Liver (tissue), 3 donors: ENCODE measurements around the gene LYSMD1.
"Not testable (repeated sequence)": the region's sequence is repeated elsewhere in the genome, so short reads cannot be mapped to it uniquely, and the experiment has no call there.

ENCODE experiments used
- EGR1 ChIP-seq, 2 donors: IDR thresholded peaks; 2 replicates each; pipeline ENCODE4 v1.6.1; 2016 to 2018; ENCODE audit warnings: antibody characterized with exemption in 2 of 2, low read depth in 2 of 2
- FOXA1 ChIP-seq: IDR thresholded peaks from 2 replicates; pipeline ENCODE4 v1.6.1; 2016; ENCODE audit warnings: antibody characterized with exemption
- GABPA ChIP-seq, 2 donors: IDR thresholded peaks in 1 of 2; conservative IDR thresholded peaks in 1 of 2; 2 replicates each; pipeline ENCODE4 v1.6.1; 2016; ENCODE audit warnings: antibody characterized with exemption in 2 of 2, mild to moderate bottlenecking in 1 of 2, moderate library complexity in 1 of 2
- JUND ChIP-seq, 2 donors: IDR thresholded peaks; 2 replicates each; pipeline ENCODE4 v1.6.1; 2016; ENCODE audit warnings: antibody characterized with exemption in 2 of 2
- RAD21 ChIP-seq, 2 donors: IDR thresholded peaks; 2 replicates each; pipeline ENCODE4 v1.6.1; 2016; ENCODE audit warnings: antibody characterized with exemption in 2 of 2, mild to moderate bottlenecking in 2 of 2
- RXRA ChIP-seq, 2 donors: IDR thresholded peaks; 2 replicates each; pipeline ENCODE4 v1.6.1; 2017 to 2018; ENCODE audit warnings: antibody characterized with exemption in 2 of 2, mild to moderate bottlenecking in 1 of 2
- SP1 ChIP-seq: IDR thresholded peaks from 2 replicates; pipeline ENCODE4 v1.6.1; 2018; ENCODE audit warnings: antibody characterized with exemption, mild to moderate bottlenecking
- TAF1 ChIP-seq: conservative IDR thresholded peaks from 2 replicates; pipeline ENCODE4 v1.6.1; 2016; ENCODE audit warnings: antibody characterized with exemption, mild to moderate bottlenecking
- YY1 ChIP-seq: IDR thresholded peaks from 2 replicates; pipeline ENCODE4 v1.6.1; 2016; ENCODE audit warnings: antibody characterized with exemption, mild to moderate bottlenecking
- TF ChIP-seq, protein P1 (sequence below): fragments of 150-350 bp; IDR thresholded peaks from 2 replicates; pipeline ENCODE4 v1.5.1; 2017; ENCODE audit warnings: improper control_type of control experiment, low read depth, low read length; ENCODE audit not compliant: missing input control
- TF ChIP-seq, protein P2 (sequence below): IDR thresholded peaks from 2 replicates; pipeline ENCODE4 v1.6.1; 2016; ENCODE audit warnings: antibody characterized with exemption
- TF ChIP-seq, protein P3 (sequence below): IDR thresholded peaks from 2 replicates; pipeline ENCODE4 v1.6.1; 2016; ENCODE audit warnings: antibody characterized with exemption, mild to moderate bottlenecking
- TF ChIP-seq, protein P4 (sequence below): IDR thresholded peaks from 2 replicates; pipeline ENCODE4 v1.6.1; 2016; ENCODE audit warnings: antibody characterized with exemption
- donor health status: healthy.
- donor health status: healthy.

DNA sequence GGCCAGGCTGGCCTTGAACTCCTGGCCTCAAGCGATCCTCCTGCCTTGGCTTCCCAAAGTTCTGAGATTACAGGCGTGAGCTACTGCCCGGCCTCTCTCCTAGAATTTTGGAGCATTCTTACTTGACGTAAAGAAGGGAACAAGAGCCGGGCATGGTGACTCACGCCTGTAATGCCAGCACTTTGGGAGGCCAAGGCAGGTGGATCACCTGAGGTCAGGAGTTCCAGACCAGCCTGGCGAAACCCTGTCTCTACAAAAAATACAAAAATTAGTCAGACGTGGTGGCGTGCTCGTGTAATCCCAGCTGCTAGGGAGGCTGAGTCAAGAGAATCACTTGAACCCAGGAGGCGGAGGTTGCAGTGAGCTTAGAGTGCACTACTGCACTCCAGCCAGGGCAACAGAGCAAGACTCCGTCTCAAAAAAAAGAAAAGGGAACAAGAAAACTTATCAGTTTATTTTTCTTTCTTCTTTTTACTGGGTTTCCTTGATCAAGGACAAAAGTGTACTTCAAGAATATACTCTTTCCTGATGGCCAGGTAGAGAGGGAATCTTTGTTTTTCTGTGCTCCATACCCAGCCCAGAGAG is 39.8 kb upstream of the LYSMD1 start:
- TF ChIP-seq, protein P1, sequence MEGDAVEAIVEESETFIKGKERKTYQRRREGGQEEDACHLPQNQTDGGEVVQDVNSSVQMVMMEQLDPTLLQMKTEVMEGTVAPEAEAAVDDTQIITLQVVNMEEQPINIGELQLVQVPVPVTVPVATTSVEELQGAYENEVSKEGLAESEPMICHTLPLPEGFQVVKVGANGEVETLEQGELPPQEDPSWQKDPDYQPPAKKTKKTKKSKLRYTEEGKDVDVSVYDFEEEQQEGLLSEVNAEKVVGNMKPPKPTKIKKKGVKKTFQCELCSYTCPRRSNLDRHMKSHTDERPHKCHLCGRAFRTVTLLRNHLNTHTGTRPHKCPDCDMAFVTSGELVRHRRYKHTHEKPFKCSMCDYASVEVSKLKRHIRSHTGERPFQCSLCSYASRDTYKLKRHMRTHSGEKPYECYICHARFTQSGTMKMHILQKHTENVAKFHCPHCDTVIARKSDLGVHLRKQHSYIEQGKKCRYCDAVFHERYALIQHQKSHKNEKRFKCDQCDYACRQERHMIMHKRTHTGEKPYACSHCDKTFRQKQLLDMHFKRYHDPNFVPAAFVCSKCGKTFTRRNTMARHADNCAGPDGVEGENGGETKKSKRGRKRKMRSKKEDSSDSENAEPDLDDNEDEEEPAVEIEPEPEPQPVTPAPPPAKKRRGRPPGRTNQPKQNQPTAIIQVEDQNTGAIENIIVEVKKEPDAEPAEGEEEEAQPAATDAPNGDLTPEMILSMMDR: not testable (repeated sequence)
- TF ChIP-seq, protein P2, sequence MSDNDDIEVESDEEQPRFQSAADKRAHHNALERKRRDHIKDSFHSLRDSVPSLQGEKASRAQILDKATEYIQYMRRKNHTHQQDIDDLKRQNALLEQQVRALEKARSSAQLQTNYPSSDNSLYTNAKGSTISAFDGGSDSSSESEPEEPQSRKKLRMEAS: not testable (repeated sequence)
- TF ChIP-seq SP1; YY1; RAD21 (IDR thresholded peaks at IDR 0.05); RXRA (IDR thresholded peaks at IDR 0.05); FOXA1; EGR1 (IDR thresholded peaks at IDR 0.05; ENCODE audit: low read depth in 2 of 2); JUND (IDR thresholded peaks at IDR 0.05); TAF1; GABPA (IDR thresholded peaks at IDR 0.05 in 1 of 2, conservative IDR thresholded peaks at IDR 0.05 in 1 of 2): not testable (repeated sequence)
- TF ChIP-seq, protein P3, sequence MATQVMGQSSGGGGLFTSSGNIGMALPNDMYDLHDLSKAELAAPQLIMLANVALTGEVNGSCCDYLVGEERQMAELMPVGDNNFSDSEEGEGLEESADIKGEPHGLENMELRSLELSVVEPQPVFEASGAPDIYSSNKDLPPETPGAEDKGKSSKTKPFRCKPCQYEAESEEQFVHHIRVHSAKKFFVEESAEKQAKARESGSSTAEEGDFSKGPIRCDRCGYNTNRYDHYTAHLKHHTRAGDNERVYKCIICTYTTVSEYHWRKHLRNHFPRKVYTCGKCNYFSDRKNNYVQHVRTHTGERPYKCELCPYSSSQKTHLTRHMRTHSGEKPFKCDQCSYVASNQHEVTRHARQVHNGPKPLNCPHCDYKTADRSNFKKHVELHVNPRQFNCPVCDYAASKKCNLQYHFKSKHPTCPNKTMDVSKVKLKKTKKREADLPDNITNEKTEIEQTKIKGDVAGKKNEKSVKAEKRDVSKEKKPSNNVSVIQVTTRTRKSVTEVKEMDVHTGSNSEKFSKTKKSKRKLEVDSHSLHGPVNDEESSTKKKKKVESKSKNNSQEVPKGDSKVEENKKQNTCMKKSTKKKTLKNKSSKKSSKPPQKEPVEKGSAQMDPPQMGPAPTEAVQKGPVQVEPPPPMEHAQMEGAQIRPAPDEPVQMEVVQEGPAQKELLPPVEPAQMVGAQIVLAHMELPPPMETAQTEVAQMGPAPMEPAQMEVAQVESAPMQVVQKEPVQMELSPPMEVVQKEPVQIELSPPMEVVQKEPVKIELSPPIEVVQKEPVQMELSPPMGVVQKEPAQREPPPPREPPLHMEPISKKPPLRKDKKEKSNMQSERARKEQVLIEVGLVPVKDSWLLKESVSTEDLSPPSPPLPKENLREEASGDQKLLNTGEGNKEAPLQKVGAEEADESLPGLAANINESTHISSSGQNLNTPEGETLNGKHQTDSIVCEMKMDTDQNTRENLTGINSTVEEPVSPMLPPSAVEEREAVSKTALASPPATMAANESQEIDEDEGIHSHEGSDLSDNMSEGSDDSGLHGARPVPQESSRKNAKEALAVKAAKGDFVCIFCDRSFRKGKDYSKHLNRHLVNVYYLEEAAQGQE: not testable (repeated sequence)
- TF ChIP-seq, protein P4, sequence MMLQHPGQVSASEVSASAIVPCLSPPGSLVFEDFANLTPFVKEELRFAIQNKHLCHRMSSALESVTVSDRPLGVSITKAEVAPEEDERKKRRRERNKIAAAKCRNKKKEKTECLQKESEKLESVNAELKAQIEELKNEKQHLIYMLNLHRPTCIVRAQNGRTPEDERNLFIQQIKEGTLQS: not testable (repeated sequence)
